ENCODE measurements around the gene SATB1. TPM values are rescaled to one million over a fixed set of nuclear protein-coding genes. Genes with fewer than 3 reads are reported as not detected.

Gene SATB1
- total and polyA plus RNA-seq, 2 of the 4 experiments (the other 2 are of a cell fraction): 7.5 to 10.7 TPM

DNA sequence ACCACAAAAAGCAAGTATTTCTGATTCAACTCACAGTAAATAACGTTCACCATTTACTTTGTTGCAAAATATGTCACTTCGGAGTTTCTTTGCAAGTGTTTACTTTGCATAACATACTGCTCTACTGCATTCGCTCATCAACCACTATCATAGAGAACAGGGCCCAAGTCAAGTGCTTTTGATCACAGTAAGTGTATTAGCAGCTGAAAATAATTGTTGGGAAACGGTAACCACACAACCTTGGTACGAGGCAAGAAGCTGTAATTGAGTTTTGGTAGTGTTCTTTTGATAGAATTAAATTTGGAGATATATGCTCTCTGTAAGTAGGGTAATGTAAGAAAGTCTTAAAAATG is 80.1 kb downstream of the SATB1 start:
- no CpG with 5 or more reads among the region's 5 CpGs for WGBS, 2 experiments (ENCODE audit: extremely low coverage in 2 of 2, insufficient read length in 1 of 2)
- dilution Hi-C loops (cut with HindIII; ENCODE audit: low sequenced_read_pairs, unreplicated experiment): no loop called here
- no peak overlapping the region for H4K8ac ChIP-seq (ENCODE audit: low read depth in 2 of 2, low read length in 2 of 2)
- no peaks in the 10 kb centered on the region for H3K4me1 ChIP-seq (ENCODE audit: control insufficient read depth, insufficient read depth, low read length)
- no peak overlapping the region for H2AK9ac ChIP-seq (replicated peaks; ENCODE audit: low read depth, low read length, poor library complexity)
- H3K9me3 ChIP-seq (ENCODE audit: control insufficient read depth, insufficient read depth, low read length): no peaks in the 10 kb centered on the region
- H3K4me3 ChIP-seq (ENCODE audit: insufficient read depth, low read depth, low read length): no peak overlapping the region
- intact Hi-C loops (cut with micrococcal nuclease): no loop called here
- TF ChIP-seq RAD21 (IDR thresholded peaks at IDR 0.05; ENCODE audit: low read length): no peak
- TF ChIP-seq BHLHE40 (IDR thresholded peaks at IDR 0.05; ENCODE audit: low read depth, low read length): no peak
- no peak for TF ChIP-seq RFX5 (IDR thresholded peaks at IDR 0.05; ENCODE audit: low read depth, low read length)
- no peak for TF ChIP-seq MAFK (IDR thresholded peaks at IDR 0.05; ENCODE audit: low read depth, low read length)
- TF ChIP-seq RCOR1 (IDR thresholded peaks at IDR 0.05; ENCODE audit: insufficient replicate concordance, low read length): no peak
- TF ChIP-seq FOS (IDR thresholded peaks at IDR 0.05; ENCODE audit: low read depth, low read length): no peak
- no peak for TF ChIP-seq CEBPB (IDR thresholded peaks at IDR 0.05; ENCODE audit: low read depth, low read length)
- TF ChIP-seq CHD1 (IDR thresholded peaks at IDR 0.05; ENCODE audit: low read depth, low read length): no peak
- no peak for TF ChIP-seq POLR2A (IDR thresholded peaks at IDR 0.05; ENCODE audit: low read depth, low read length)
- no peak for TF ChIP-seq MAZ (IDR thresholded peaks at IDR 0.05; ENCODE audit: borderline replicate concordance, low read depth, low read length)
- no peak for TF ChIP-seq NFE2L2 (IDR thresholded peaks at IDR 0.05; ENCODE audit: low read depth, low read length)
- TF ChIP-seq MXI1 (IDR thresholded peaks at IDR 0.05; ENCODE audit: borderline replicate concordance, low read depth, low read length): no peak
- TF ChIP-seq SMC3 (IDR thresholded peaks at IDR 0.05; ENCODE audit: low read depth, low read length): no peak
- TF ChIP-seq, protein P1, sequence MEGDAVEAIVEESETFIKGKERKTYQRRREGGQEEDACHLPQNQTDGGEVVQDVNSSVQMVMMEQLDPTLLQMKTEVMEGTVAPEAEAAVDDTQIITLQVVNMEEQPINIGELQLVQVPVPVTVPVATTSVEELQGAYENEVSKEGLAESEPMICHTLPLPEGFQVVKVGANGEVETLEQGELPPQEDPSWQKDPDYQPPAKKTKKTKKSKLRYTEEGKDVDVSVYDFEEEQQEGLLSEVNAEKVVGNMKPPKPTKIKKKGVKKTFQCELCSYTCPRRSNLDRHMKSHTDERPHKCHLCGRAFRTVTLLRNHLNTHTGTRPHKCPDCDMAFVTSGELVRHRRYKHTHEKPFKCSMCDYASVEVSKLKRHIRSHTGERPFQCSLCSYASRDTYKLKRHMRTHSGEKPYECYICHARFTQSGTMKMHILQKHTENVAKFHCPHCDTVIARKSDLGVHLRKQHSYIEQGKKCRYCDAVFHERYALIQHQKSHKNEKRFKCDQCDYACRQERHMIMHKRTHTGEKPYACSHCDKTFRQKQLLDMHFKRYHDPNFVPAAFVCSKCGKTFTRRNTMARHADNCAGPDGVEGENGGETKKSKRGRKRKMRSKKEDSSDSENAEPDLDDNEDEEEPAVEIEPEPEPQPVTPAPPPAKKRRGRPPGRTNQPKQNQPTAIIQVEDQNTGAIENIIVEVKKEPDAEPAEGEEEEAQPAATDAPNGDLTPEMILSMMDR (conservative IDR thresholded peaks at IDR 0.05; ENCODE audit: low read depth, low read length): no peak
- no peak for TF ChIP-seq ELK1 (IDR thresholded peaks at IDR 0.05; ENCODE audit: borderline replicate concordance, low read depth, low read length)
- no peak for TF ChIP-seq USF2 (IDR thresholded peaks at IDR 0.05; ENCODE audit: low read depth, low read length)
- no peak overlapping the region for H2AK5ac ChIP-seq (ENCODE audit: low read depth, low read length)
- POLR2A ChIA-PET (ENCODE audit: unreplicated experiment): no interaction called here
- no peak overlapping the region for H2BK120ac ChIP-seq (ENCODE audit: low read depth, low read length)
- H3K23ac ChIP-seq (ENCODE audit: low read depth, low read length): no peak overlapping the region
- no peak overlapping the region for H2BK5ac ChIP-seq (ENCODE audit: low read depth, low read length, poor library complexity, severe bottlenecking)
- H2AFZ ChIP-seq (replicated peaks; ENCODE audit: low read length, poor library complexity): no peak overlapping the region
- peaks cover 2% of the 10 kb centered on the region; the same call in 1 of the 2 replicates for H3K36me3 ChIP-seq (ENCODE audit: control insufficient read depth, insufficient read depth, low read length)
- H4K91ac ChIP-seq (ENCODE audit: insufficient read depth, low read depth, low read length): no peak overlapping the region
- CTCF ChIA-PET: no interaction called here
- H2BK20ac ChIP-seq (ENCODE audit: low read depth, low read length): no peak overlapping the region
- H4K20me1 ChIP-seq (ENCODE audit: insufficient read depth, low read length): no peaks in the 10 kb centered on the region
- no peaks in the 10 kb centered on the region for H3K9me1 ChIP-seq (ENCODE audit: insufficient read depth, low read length)
- no peak for DNase-seq
- H3K9ac ChIP-seq (ENCODE audit: low read depth, low read length): no peak overlapping the region
- H3K4ac ChIP-seq (ENCODE audit: low read depth, low read length): no peak overlapping the region
- H3K79me1 ChIP-seq (ENCODE audit: low read depth in 1 of 2, low read length in 2 of 2): no peaks in the 10 kb centered on the region
- H3K14ac ChIP-seq (replicated peaks; ENCODE audit: low read depth, low read length): no peak overlapping the region
- H3K27me3 ChIP-seq (ENCODE audit: control insufficient read depth, insufficient read depth, low read length): no peaks in the 10 kb centered on the region
- no peak overlapping the region for H3K56ac ChIP-seq (ENCODE audit: extremely low read depth, insufficient read depth, low read length)
- ATAC-seq (ENCODE audit: low read depth): no peak
- no peak overlapping the region for H4K5ac ChIP-seq (ENCODE audit: low read depth, low read length)
- BruUV-seq (replicated peaks): no TSS peak
- H2BK15ac ChIP-seq (ENCODE audit: low read depth, low read length): no peak overlapping the region
- in situ Hi-C loops (cut with MboI; ENCODE audit: low sequenced_read_pairs): no loop called here
- no peak overlapping the region for H3K27ac ChIP-seq (ENCODE audit: insufficient read depth, low read length)
- H3K4me2 ChIP-seq (ENCODE audit: low read depth, low read length): no peak overlapping the region
- no peak overlapping the region for H3K18ac ChIP-seq (ENCODE audit: low read depth, low read length)

Measured in IMR-90 (cell line).